SK-N-MC (cell line): ENCODE measurements around the gene IP6K2.

ENCODE experiments used
- EZH2 ChIP-seq: fragments of 200-600 bp; sonication (generic); IDR thresholded peaks from one replicate; pipeline ENCODE4 v1.6.1; 2017; ENCODE audit warnings: antibody characterized with exemption
- POLR2AphosphoS5 ChIP-seq: IDR thresholded peaks from 2 replicates; pipeline ENCODE4 v1.6.1; 2012; ENCODE audit warnings: mild to moderate bottlenecking, low read depth, low read length, borderline replicate concordance

GRCh38 chr3:48663489-48664312 is 53.3 kb downstream of the IP6K2 start:
- peak; percentile 51; the same call in 1 of the 2 replicates for TF ChIP-seq POLR2AphosphoS5
- TF ChIP-seq EZH2 = no peak
